GM10266 (cell line): ENCODE measurements around the gene FNTB.

ENCODE experiments used
- DNase-seq: peaks from one replicate; pipeline ENCODE4 v3.0.0; 2012; ENCODE audit errors: extremely low spot score
- CTCF ChIP-seq: IDR thresholded peaks from 2 replicates; pipeline ENCODE4 v1.5.1; 2012; ENCODE audit warnings: mild to moderate bottlenecking, low read depth; ENCODE audit not compliant: control insufficient read depth, insufficient read depth; ENCODE audit errors: missing control alignments

Gene FNTB

GRCh38 chr14:64942531-64943111, 44.1 kb upstream of the FNTB start, which contains the start of gene GPX2:
TSS of gene GPX2 (minus strand) at chr14:64942745. CDS start at chr14:64942726, 19 bp downstream.
- no peak for TF ChIP-seq CTCF
- no peak for DNase-seq

- TF ChIP-seq CTCF, result no peak
Measured at GRCh38 chr14:64943556-64943955, 43.1 kb upstream of the FNTB start.

GRCh38 chr14:64944041-64944440, 42.7 kb upstream of the FNTB start:
- no peak for TF ChIP-seq CTCF
- no peak for DNase-seq

More at GRCh38 chr14:64943556-64943955, 43.1 kb upstream of the FNTB start:
- no peak for DNase-seq

- no peak for TF ChIP-seq CTCF
- DNase-seq, result no peak
Measured at GRCh38 chr14:64944861-64945260, 41.8 kb upstream of the FNTB start.

- no peak for DNase-seq
- no peak for TF ChIP-seq CTCF
Measured at GRCh38 chr14:64945431-64946178, 41.1 kb upstream of the FNTB start.

- no peak for DNase-seq
- TF ChIP-seq CTCF, result no peak
Measured at GRCh38 chr14:64946310-64947045, 40.2 kb upstream of the FNTB start.
